Measurements from ENCODE around the gene FGF12.

- TF ChIP-seq CTCF (IDR thresholded peaks at IDR 0.05) = no peak
- TF ChIP-seq POLR2A (IDR thresholded peaks at IDR 0.05) = no peak
Observed at GRCh38 chr3:192410684-192410960, 316.7 kb downstream of the FGF12 start.
